ENCODE results near the gene NPEPL1. TPM values are rescaled to one million over a fixed set of nuclear protein-coding genes. Genes with fewer than 3 reads are reported as not detected.
"Not testable (repeated sequence)": the region's sequence is repeated elsewhere in the genome, so short reads cannot be mapped to it uniquely, and the experiment has no call there.

Gene NPEPL1, protein sequence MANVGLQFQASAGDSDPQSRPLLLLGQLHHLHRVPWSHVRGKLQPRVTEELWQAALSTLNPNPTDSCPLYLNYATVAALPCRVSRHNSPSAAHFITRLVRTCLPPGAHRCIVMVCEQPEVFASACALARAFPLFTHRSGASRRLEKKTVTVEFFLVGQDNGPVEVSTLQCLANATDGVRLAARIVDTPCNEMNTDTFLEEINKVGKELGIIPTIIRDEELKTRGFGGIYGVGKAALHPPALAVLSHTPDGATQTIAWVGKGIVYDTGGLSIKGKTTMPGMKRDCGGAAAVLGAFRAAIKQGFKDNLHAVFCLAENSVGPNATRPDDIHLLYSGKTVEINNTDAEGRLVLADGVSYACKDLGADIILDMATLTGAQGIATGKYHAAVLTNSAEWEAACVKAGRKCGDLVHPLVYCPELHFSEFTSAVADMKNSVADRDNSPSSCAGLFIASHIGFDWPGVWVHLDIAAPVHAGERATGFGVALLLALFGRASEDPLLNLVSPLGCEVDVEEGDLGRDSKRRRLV
- total RNA-seq (10 to 100 TPM; 25.1 to 30.8 TPM), polyA plus RNA-seq (ENCODE audit: insufficient read length in 6 of 6) (10 to 100 TPM; 27.6 to 44.4 (median 35.5) TPM)
- long read RNA-seq, donor 1, partial matches to known transcripts = 0 of 5 reads
- long read RNA-seq, donor 1, other reads (novel, unspliced or antisense) = 0 of 5 reads
- long read RNA-seq, donor 2, partial matches to known transcripts = 0 of 2 reads
- long read RNA-seq, donor 2, other reads (novel, unspliced or antisense) = 0 of 2 reads
- long read RNA-seq, donor 3, partial matches to known transcripts = 0 of 3 reads
- long read RNA-seq, donor 3, other reads (novel, unspliced or antisense) = 0 of 3 reads
- long read RNA-seq, donor 4, transcript NPEPL1-201 (12 exons, 2,378 nt) = major isoform, 9 of 16 reads
- long read RNA-seq, donor 4, partial matches to known transcripts = 1 of 16 reads
- long read RNA-seq, donor 4, other reads (novel, unspliced or antisense) = 5 of 16 reads
- long read RNA-seq, donor 5, partial matches to known transcripts = 0 of 7 reads
- long read RNA-seq, donor 5, other reads (novel, unspliced or antisense) = 0 of 7 reads
- long read RNA-seq, donor 6, partial matches to known transcripts = 0 of 2 reads
- long read RNA-seq, donor 6, other reads (novel, unspliced or antisense) = 0 of 2 reads
- long read RNA-seq, donor 7, transcript NPEPL1-201 (12 exons, 2,378 nt) = major isoform, 6 of 8 reads
- long read RNA-seq, donor 7, partial matches to known transcripts = 0 of 8 reads
- long read RNA-seq, donor 7, other reads (novel, unspliced or antisense) = 0 of 8 reads
- long read RNA-seq, donor 8, transcript NPEPL1-201 (12 exons, 2,378 nt) = major isoform, 6 of 11 reads
- long read RNA-seq, donor 8, partial matches to known transcripts = 0 of 11 reads
- long read RNA-seq, donor 8, other reads (novel, unspliced or antisense) = 0 of 11 reads
- long read RNA-seq, donor 9 = 0 reads
- long read RNA-seq, donor 10, transcript NPEPL1-201 (12 exons, 2,378 nt) = major isoform, 15 of 17 reads
- long read RNA-seq, donor 10, partial matches to known transcripts = 0 of 17 reads
- long read RNA-seq, donor 10, other reads (novel, unspliced or antisense) = 2 of 17 reads
- long read RNA-seq, donor 11, transcript NPEPL1-201 (12 exons, 2,378 nt) = major isoform, 6 of 8 reads
- long read RNA-seq, donor 11, partial matches to known transcripts = 0 of 8 reads
- long read RNA-seq, donor 11, other reads (novel, unspliced or antisense) = 0 of 8 reads
- long read RNA-seq, donor 12, transcript NPEPL1-201 (12 exons, 2,378 nt) = major isoform, 6 of 9 reads
- long read RNA-seq, donor 12, partial matches to known transcripts = 0 of 9 reads
- long read RNA-seq, donor 12, other reads (novel, unspliced or antisense) = 0 of 9 reads

GRCh38 chr20:58692579-58693225 lies at the start of gene NPEPL1:
Gene NPEPL1, plus strand, starts transcription at chr20:58692800. Its CDS starts 101 bp downstream, at chr20:58692901.
- TF ChIP-seq CTCF (IDR thresholded peaks at IDR 0.05) = no peak
- Histone ChIP-seq H3K27ac (peak within 1 kb of the TSS; percentile 90 to 98), H3K9me3 (no peaks in the 10 kb centered on the region), H3K4me3 (peak within 1 kb of the TSS; percentile 40 to 55), H3K27me3 (no peaks in the 10 kb centered on the region), H3K4me1 (peaks cover 23 to 40% of the 10 kb centered on the region in 2 donors), H3K36me3 (peaks cover 0 to 26% of the 10 kb centered on the region in 2 donors)
- intact Hi-C loops (cut with DNase I) = no loop called here
- ATAC-seq (peak; percentile 86), DNase-seq (peak; percentile 43 to 95 (median 68))

GRCh38 chr20:58642896-58643295 lies 49.7 kb upstream of the NPEPL1 start:
- H3K4me1 ChIP-seq, H3K9me3 ChIP-seq, ATAC-seq, H3K27ac ChIP-seq, H3K4me3 ChIP-seq, H3K36me3 ChIP-seq, DNase-seq: not testable (repeated sequence)
- H3K27me3 ChIP-seq = peaks cover 0 to 11% of the 10 kb centered on the region in 2 donors
- intact Hi-C loops (cut with DNase I) = loop anchor here in 1 of 2 donors (10.0 kb wide), 1 partner anchor 408 kb away; no protein-coding TSS in a partner anchor

DNA sequence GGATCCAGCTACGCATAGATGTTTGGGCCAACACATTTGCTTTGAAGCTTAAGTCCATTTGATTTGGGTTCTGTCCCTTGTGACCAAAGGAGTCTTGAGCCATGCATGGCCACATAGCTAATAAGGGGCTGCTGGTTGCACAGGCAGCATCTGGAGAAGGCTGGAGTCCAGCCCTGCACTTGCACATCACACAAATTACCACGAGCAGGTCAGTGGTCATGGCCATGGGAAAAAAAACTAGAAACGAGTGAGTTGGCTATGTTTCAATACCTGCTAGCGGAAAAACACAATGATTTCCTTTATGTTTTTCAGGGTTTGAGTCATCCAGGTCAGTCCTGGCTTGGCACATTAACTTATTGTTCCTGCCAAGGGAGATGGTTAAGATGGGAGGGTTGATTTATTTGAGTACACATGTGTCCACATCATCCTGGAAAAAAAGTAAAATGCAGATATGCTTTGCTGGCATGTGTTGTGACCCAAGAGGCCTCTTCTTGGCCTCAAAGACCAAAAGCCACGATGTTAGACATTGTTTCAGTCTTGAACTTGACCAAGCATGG lies 47.1 kb upstream of the NPEPL1 start:
- Histone ChIP-seq H3K27me3 (peaks cover 0 to 8% of the 10 kb centered on the region in 2 donors), H3K4me3 (no peak overlapping the region), H3K4me1 (peaks cover 0 to 8% of the 10 kb centered on the region in 2 donors), H3K27ac (no peak overlapping the region), H3K36me3 (no peaks in the 10 kb centered on the region), H3K9me3 (no peaks in the 10 kb centered on the region)
- DNase-seq (no peak), ATAC-seq (no peak)
- no peak for TF ChIP-seq CTCF (IDR thresholded peaks at IDR 0.05)
- intact Hi-C loops (cut with DNase I) = loop anchor here in 1 of 2 donors (10.0 kb wide), 1 partner anchor 411 kb away; no protein-coding TSS in a partner anchor

- Histone ChIP-seq H3K4me3 (no peak overlapping the region), H3K4me1 (peaks cover 0 to 8% of the 10 kb centered on the region in 2 donors), H3K27me3 (peaks cover 0 to 8% of the 10 kb centered on the region in 2 donors), H3K36me3 (no peaks in the 10 kb centered on the region), H3K27ac (no peak overlapping the region), H3K9me3 (no peaks in the 10 kb centered on the region)
- TF ChIP-seq CTCF (IDR thresholded peaks at IDR 0.05) = no peak
- ATAC-seq = no peak
- intact Hi-C loops (cut with DNase I) = loop anchor here in 1 of 2 donors (10.0 kb wide), 1 partner anchor 411 kb away; no protein-coding TSS in a partner anchor
- no peak for DNase-seq
These were observed 46.3 kb upstream of the NPEPL1 start for GRCh38 chr20:58646257-58646656.

Data from left lung (tissue), 14 donors.